Keratinocyte (primary cell): ENCODE measurements around the gene KRT7. TPM values are rescaled to one million over a fixed set of nuclear protein-coding genes. Genes with fewer than 3 reads are reported as not detected.

Experiments
- DNase-seq: peaks from one replicate; pipeline ENCODE4 v3.0.0-alpha.2; 2011; ENCODE audit warnings: low read depth, missing footprints, low spot score
- FAIRE-seq: peaks from 2 replicates; lab custom pipeline; 2011; peaks lifted over from hg19 to GRCh38; lab: Jason Lieb, UNC
- H2AFZ ChIP-seq: 2 replicates; pipeline ENCODE4 v1.6.0; 2012; ENCODE audit warnings: low read length, control low read depth, inconsistent platforms; ENCODE audit not compliant: control insufficient read depth
- H3K27ac ChIP-seq: 2 replicates; pipeline ENCODE4 v1.5.1; 2011; ENCODE audit warnings: low read length; ENCODE audit not compliant: control insufficient read depth, insufficient read depth
- H3K27me3 ChIP-seq: 3 replicates; pipeline ENCODE4 v1.6.0; 2011; ENCODE audit warnings: low read length; ENCODE audit not compliant: control insufficient read depth, insufficient read depth; ENCODE audit errors: extremely low read depth
- H3K36me3 ChIP-seq, 2 experiments: 2 replicates in 1 of 2; 3 replicates in 1 of 2; pipeline ENCODE4 v1.5.1; 2011; ENCODE audit warnings: low read length in 2 of 2, mild to moderate bottlenecking in 1 of 2; ENCODE audit not compliant: control insufficient read depth in 2 of 2, insufficient read depth in 2 of 2; ENCODE audit errors: extremely low read depth in 1 of 2
- H3K4me1 ChIP-seq: 3 replicates; pipeline ENCODE4 v1.5.1; 2011; ENCODE audit warnings: low read length; ENCODE audit not compliant: control insufficient read depth, insufficient read depth; ENCODE audit errors: extremely low read depth
- H3K4me2 ChIP-seq: 3 replicates; pipeline ENCODE4 v1.6.0; 2011; ENCODE audit warnings: low read depth, low read length; ENCODE audit not compliant: control insufficient read depth, insufficient read depth; ENCODE audit errors: extremely low read depth
- H3K4me3 ChIP-seq, 3 experiments: fragments of 200-600 bp in 1 of 3; sonication (generic) in 1 of 3; 2 replicates in 2 of 3; 3 replicates in 1 of 3; pipeline ENCODE4 v1.5.1; 2011 to 2016; ENCODE audit warnings: low read length in 3 of 3, mild to moderate bottlenecking in 3 of 3, control low read depth in 2 of 3, inconsistent platforms in 1 of 3, low read depth in 1 of 3, mixed read lengths in 1 of 3, mixed run types in 1 of 3, moderate library complexity in 1 of 3; ENCODE audit not compliant: control insufficient read depth in 2 of 3, insufficient read depth in 2 of 3; ENCODE audit errors: extremely low read depth in 1 of 3
- H3K79me2 ChIP-seq: 2 replicates; pipeline ENCODE4 v1.6.0; 2012; ENCODE audit warnings: low read length; ENCODE audit not compliant: control insufficient read depth, insufficient read depth
- H3K9ac ChIP-seq: 3 replicates; pipeline ENCODE4 v1.6.0; 2011; ENCODE audit warnings: low read length; ENCODE audit not compliant: control insufficient read depth, insufficient read depth; ENCODE audit errors: extremely low read depth
- H3K9me1 ChIP-seq: 3 replicates; pipeline ENCODE4 v1.6.0; 2011; ENCODE audit warnings: low read length; ENCODE audit not compliant: control insufficient read depth, insufficient read depth; ENCODE audit errors: extremely low read depth
- H3K9me3 ChIP-seq: 2 replicates; pipeline ENCODE4 v1.5.1; 2012; ENCODE audit warnings: low read depth, low read length; ENCODE audit not compliant: control insufficient read depth
- H4K20me1 ChIP-seq: 3 replicates; pipeline ENCODE4 v1.6.0; 2011; ENCODE audit warnings: low read length; ENCODE audit not compliant: control insufficient read depth, insufficient read depth; ENCODE audit errors: extremely low read depth
- CTCF ChIP-seq, 3 experiments: IDR thresholded peaks in 1 of 3; conservative IDR thresholded peaks in 1 of 3; optimal IDR thresholded peaks in 1 of 3; 2 replicates in 2 of 3; 3 replicates in 1 of 3; pipeline versions ENCODE3 to v1.5.1; 2011; ENCODE audit warnings: low read length in 3 of 3, mild to moderate bottlenecking in 3 of 3, moderate library complexity in 2 of 3, control low read depth in 1 of 3, inconsistent platforms in 1 of 3; ENCODE audit not compliant: insufficient read depth in 2 of 3; ENCODE audit errors: extremely low read depth in 1 of 3
- EZH2 ChIP-seq: IDR thresholded peaks from one replicate; pipeline ENCODE4 v1.6.1; 2012; ENCODE audit warnings: inconsistent platforms, mild to moderate bottlenecking, low read length, moderate library complexity
- dilution Hi-C: fragments of 300-500 bp; cut with MboI; formaldehyde crosslinking; loops from one replicate; pipeline ENCODE4 v1.7.0; 2020; ENCODE audit warnings: low sequenced_read_pairs; ENCODE audit not compliant: extremely low pct_ligation_motif_present
- polyA plus RNA-seq, 5 experiments: library from polyadenylated mRNA; depleted of rRNA in 3 of 5; stranded (reverse) in 3 of 5; stranded (forward) in 1 of 5; unstranded in 1 of 5; fragments of >200 nt; gene quantifications; 1 replicate in 1 of 5; 2 replicates in 3 of 5; 3 replicates in 1 of 5; pipeline versions ENCODE4 v1.2.1 to v1.2.3, GENCODE V29; 2011 to 2012; ENCODE audit warnings: missing spikeins in 2 of 5, low read depth in 1 of 5, low replicate concordance in 1 of 5

The KRT7 gene
- polyA plus RNA-seq, 1 donor (not counting 4 experiments of a cell fraction or from before 2014, with no cell fraction given): 112 TPM

DNA sequence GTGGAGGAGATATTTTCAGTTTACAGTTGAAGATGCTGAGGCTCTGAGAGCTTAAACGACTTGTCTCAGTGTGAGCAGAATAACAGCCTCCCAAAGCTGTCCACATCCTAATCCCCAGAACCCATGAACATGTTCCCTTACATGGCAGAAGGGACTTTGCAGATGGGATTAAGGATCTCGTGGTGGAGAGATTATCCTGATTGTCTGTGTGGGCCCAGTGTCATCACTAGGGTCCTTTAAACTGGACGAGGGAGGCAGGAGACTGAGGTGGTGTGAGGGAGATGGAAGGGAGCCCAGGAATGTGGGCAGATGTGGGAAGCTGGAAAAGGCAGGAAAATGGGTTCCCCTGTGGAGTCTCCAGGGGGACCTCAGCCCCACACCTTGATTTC lies 31.6 kb upstream of the KRT7 start:
- dilution Hi-C loops: no loop called here
- no peak overlapping the region for H3K27ac ChIP-seq
- DNase-seq: no peak
- TF ChIP-seq CTCF (optimal IDR thresholded peaks at IDR 0.05 in 1 of 3, IDR thresholded peaks at IDR 0.05 in 1 of 3, conservative IDR thresholded peaks at IDR 0.05 in 1 of 3; ENCODE audit: extremely low read depth in 1 of 3, insufficient read depth in 2 of 3, low read length in 3 of 3) (no peak), EZH2 (no peak)
- H3K4me3 ChIP-seq: no peak overlapping the region
- H2AFZ ChIP-seq: no peak overlapping the region
- FAIRE-seq: no peak
- no peaks in the 10 kb centered on the region for H4K20me1 ChIP-seq
- H3K79me2 ChIP-seq: no peaks in the 10 kb centered on the region
- no peaks in the 10 kb centered on the region for H3K36me3 ChIP-seq
- peaks cover 49% of the 10 kb centered on the region for H3K4me1 ChIP-seq
- no peak overlapping the region for H3K9ac ChIP-seq
- H3K4me2 ChIP-seq: no peak overlapping the region
- H3K9me1 ChIP-seq: no peaks in the 10 kb centered on the region
- no peaks in the 10 kb centered on the region for H3K9me3 ChIP-seq
- H3K27me3 ChIP-seq: no peaks in the 10 kb centered on the region

DNA sequence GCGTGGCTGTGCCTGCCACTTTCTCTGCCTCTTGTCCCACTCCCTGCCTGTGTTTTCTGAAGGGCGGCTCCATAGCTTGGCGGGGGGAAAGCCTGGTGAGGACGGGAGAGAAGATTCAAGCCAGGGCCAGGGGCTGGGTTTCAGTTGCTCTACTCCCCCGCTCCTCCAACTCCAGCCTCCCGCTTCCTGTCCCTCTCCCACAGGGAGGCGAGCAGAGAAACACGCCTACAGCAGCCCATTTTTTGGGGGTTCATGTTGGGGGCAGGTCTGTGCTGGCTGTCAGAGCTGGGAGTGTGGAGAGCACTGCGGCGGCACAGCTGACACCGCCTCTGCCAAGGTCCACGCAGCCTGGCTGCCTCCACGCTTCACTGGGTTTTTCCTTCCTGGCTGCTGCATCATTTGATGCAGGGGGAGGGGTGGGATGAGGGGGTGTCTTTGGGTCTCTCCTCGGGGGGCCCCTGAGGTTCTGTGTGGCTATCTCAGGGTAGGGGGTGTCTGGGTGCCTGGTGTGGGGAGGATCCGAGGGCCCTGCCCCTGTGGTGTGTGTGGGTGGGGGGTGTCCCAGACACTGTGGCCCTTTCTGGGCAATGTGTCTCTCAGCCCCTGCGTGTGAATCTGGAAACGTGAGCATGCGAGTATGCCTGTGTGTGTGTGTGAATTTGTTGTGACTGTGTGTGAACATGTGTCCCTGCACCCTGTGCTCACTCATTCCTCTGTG lies 30.5 kb upstream of the KRT7 start:
- no peak overlapping the region for H2AFZ ChIP-seq
- no peaks in the 10 kb centered on the region for H4K20me1 ChIP-seq
- peak overlapping the region; percentile 16 for H3K9ac ChIP-seq
- DNase-seq (no peak), FAIRE-seq (peak; percentile 73)
- no peaks in the 10 kb centered on the region for H3K9me3 ChIP-seq
- no peaks in the 10 kb centered on the region for H3K9me1 ChIP-seq
- peaks cover 54% of the 10 kb centered on the region for H3K4me1 ChIP-seq
- no peak overlapping the region for H3K4me3 ChIP-seq
- peak overlapping the region; percentile 13 for H3K4me2 ChIP-seq
- H3K27me3 ChIP-seq: no peaks in the 10 kb centered on the region
- dilution Hi-C loops: no loop called here
- no peaks in the 10 kb centered on the region for H3K79me2 ChIP-seq
- H3K27ac ChIP-seq: peak overlapping the region; percentile 19
- TF ChIP-seq CTCF (optimal IDR thresholded peaks at IDR 0.05 in 1 of 3, IDR thresholded peaks at IDR 0.05 in 1 of 3, conservative IDR thresholded peaks at IDR 0.05 in 1 of 3; ENCODE audit: extremely low read depth in 1 of 3, insufficient read depth in 2 of 3, low read length in 3 of 3) (no peak), EZH2 (no peak)
- no peaks in the 10 kb centered on the region for H3K36me3 ChIP-seq
